GM23248 (cell line): ENCODE results near the gene DDRGK1. TPM values are rescaled to one million over a fixed set of nuclear protein-coding genes. Genes with fewer than 3 reads are reported as not detected.

Source experiments
- DNase-seq: peaks from one replicate; pipeline ENCODE4 v3.0.0-alpha.2; 2015
- H2AFZ ChIP-seq: fragments of 200-600 bp; sonication (generic); 2 replicates; pipeline ENCODE4 v1.6.1; 2016; ENCODE audit warnings: antibody characterized with exemption
- H3F3A ChIP-seq: fragments of 200-600 bp; sonication (generic); 2 replicates; pipeline ENCODE4 v1.6.1; 2016; ENCODE audit warnings: mild to moderate bottlenecking, antibody characterized with exemption, mixed run types; ENCODE audit not compliant: insufficient read depth
- H3K27ac ChIP-seq: fragments of 200-600 bp; sonication (generic); 2 replicates; pipeline ENCODE4 v1.5.1; 2016; ENCODE audit warnings: mild to moderate bottlenecking
- H3K27me3 ChIP-seq: fragments of 200-600 bp; sonication (generic); replicated peaks from 2 replicates; pipeline ENCODE4 v1.6.1; 2016; ENCODE audit warnings: mild to moderate bottlenecking; ENCODE audit not compliant: insufficient read depth
- H3K36me3 ChIP-seq: fragments of 200-600 bp; sonication (generic); 2 replicates; pipeline ENCODE4 v1.6.1; 2016; ENCODE audit warnings: low read depth, mild to moderate bottlenecking
- H3K4me1 ChIP-seq: fragments of 200-600 bp; sonication (generic); 2 replicates; pipeline ENCODE4 v1.6.1; 2016; ENCODE audit warnings: mild to moderate bottlenecking; ENCODE audit not compliant: insufficient read depth
- H3K4me2 ChIP-seq: fragments of 200-600 bp; sonication (generic); one replicate; pipeline ENCODE4 v1.6.1; 2016; ENCODE audit warnings: mild to moderate bottlenecking; ENCODE audit not compliant: unreplicated experiment
- H3K4me3 ChIP-seq: fragments of 200-600 bp; sonication (generic); 2 replicates; pipeline ENCODE4 v1.5.1; 2016; ENCODE audit warnings: mild to moderate bottlenecking
- H3K79me2 ChIP-seq: fragments of 200-600 bp; sonication (generic); 2 replicates; pipeline ENCODE4 v1.6.1; 2016; ENCODE audit warnings: mild to moderate bottlenecking; ENCODE audit not compliant: insufficient read depth
- H3K9ac ChIP-seq: fragments of 200-600 bp; sonication (generic); 2 replicates; pipeline ENCODE4 v1.6.1; 2016; ENCODE audit warnings: mild to moderate bottlenecking
- H3K9me2 ChIP-seq: fragments of 200-600 bp; sonication (generic); 2 replicates; pipeline ENCODE4 v1.6.1; 2016; ENCODE audit warnings: mixed run types, mild to moderate bottlenecking, moderate library complexity; ENCODE audit not compliant: insufficient read depth
- H3K9me3 ChIP-seq: fragments of 200-600 bp; sonication (generic); one replicate; pipeline ENCODE4 v1.6.1; 2017; ENCODE audit warnings: low read depth
- H4K20me1 ChIP-seq: fragments of 200-600 bp; sonication (generic); 2 replicates; pipeline ENCODE4 v1.6.0; 2016; ENCODE audit not compliant: insufficient read depth
- EZH2 ChIP-seq: fragments of 200-600 bp; sonication (generic); IDR thresholded peaks from 2 replicates; pipeline ENCODE4 v1.6.1; 2018; ENCODE audit warnings: antibody characterized with exemption, mild to moderate bottlenecking; ENCODE audit not compliant: insufficient read depth, poor library complexity, severe bottlenecking
- EZH2phosphoT487 ChIP-seq: fragments of 200-600 bp; sonication (generic); IDR thresholded peaks from 2 replicates; pipeline ENCODE4 v1.6.1; 2018; ENCODE audit warnings: antibody characterized with exemption, moderate library complexity, mild to moderate bottlenecking, low read depth; ENCODE audit not compliant: insufficient read depth
- WGBS, 2 experiments: methylation state at CpG; one replicate each; pipeline ENCODE4 v1.1.6; 2015 to 2017; ENCODE audit warnings: low lambda C conversion rate in 2 of 2, low coverage in 1 of 2; ENCODE audit errors: missing lambda C conversion rate in 2 of 2; 5-methylcytosine and 5-hydroxymethylcytosine counted together
- in situ Hi-C: fragments of 300-500 bp; cut with MboI; formaldehyde crosslinking; loops from 2 replicates; pipeline ENCODE4 v1.15.0; 2020
- polyA plus RNA-seq: library from polyadenylated mRNA; unstranded; fragments of >200 nt; fragmentation: Nextera tagmentation; extraction: Ambion mirVana; gene quantifications from 2 replicates; pipeline ENCODE4 v1.2.1, GENCODE V29; 2016
- total RNA-seq: library from RNA; depleted of rRNA; stranded (reverse); fragments of >200 nt; shearing (Covaris generic); gene quantifications from 2 replicates; pipeline ENCODE4 v1.2.3, GENCODE V29; 2014

The DDRGK1 gene
- total and polyA plus RNA-seq, 2 experiments from 2014 or later = 50.8 to 55.9 TPM

GRCh38 chr20:3237958-3238615 is 33.6 kb upstream of the DDRGK1 start:
- no peaks in the 10 kb centered on the region for H3K36me3 ChIP-seq
- no peaks in the 10 kb centered on the region for H3F3A ChIP-seq
- H3K4me2 ChIP-seq = peak overlapping the region; percentile 67
- peaks cover 8% of the 10 kb centered on the region; the same call in 1 of the 2 replicates for H3K27me3 ChIP-seq
- peak; percentile 66 for TF ChIP-seq EZH2
- no peak for TF ChIP-seq EZH2phosphoT487
- H3K27ac ChIP-seq = no peak overlapping the region
- in situ Hi-C loops = no loop called here
- peak overlapping the region; percentile 95 for H2AFZ ChIP-seq
- H3K9me3 ChIP-seq = no peaks in the 10 kb centered on the region
- H3K4me1 ChIP-seq = no peaks in the 10 kb centered on the region
- DNase-seq = no peak
- H3K4me3 ChIP-seq = peak overlapping the region; percentile 75
- no peaks in the 10 kb centered on the region for H3K9me2 ChIP-seq
- no peaks in the 10 kb centered on the region for H4K20me1 ChIP-seq
- no peaks in the 10 kb centered on the region for H3K79me2 ChIP-seq
- 5 to 8% methylated on average over 35 to 59 of the region's 59 CpGs for WGBS, 2 experiments
- H3K9ac ChIP-seq = peak overlapping the region; percentile 46; the same call in 1 of the 2 replicates

DNA sequence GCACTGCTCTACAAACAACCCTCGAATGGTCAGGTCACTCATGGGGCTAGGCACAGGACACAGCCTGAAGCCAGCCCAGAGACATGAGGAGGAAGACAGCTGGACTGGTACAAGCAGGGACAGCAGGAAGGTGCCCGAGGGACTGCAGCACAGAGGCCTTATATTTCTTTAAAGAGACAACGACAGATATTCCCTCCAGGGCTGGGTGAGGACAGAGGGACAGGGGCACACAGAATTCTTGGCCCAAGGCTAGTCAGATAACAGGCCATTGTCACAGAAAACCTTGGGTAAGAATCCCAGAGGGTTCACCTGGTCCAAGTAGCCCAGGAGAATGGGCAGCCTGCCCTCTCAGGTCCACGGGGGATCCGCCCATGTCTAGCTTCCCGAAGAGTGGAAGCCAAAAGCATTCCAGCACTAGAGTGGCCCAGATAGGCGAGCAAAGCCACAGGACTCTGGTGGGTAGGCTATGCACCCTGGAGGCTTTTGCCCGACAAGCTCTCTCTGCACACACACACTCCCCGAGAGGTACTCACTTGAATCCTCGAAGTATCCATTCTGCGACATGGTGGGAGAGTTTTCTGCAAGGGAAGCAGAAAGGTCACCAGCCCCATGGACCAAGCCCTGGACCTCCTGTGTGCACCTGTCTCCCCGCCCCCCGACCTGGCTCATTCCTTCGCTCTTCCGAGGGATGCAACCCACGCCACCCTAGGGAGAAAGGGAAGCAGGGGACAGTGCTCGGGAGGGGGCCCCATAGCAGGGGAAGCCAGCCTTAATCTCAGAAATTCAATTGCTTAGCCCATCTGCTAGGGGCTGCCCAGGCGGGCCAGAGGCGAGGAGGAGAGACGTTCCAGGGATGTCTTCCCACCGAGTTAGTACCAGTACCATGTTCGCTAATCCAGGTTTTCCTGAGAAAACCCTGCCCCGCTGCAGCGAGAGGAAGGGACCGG is 32.8 kb upstream of the DDRGK1 start:
- no peak overlapping the region for H3K9ac ChIP-seq
- no peaks in the 10 kb centered on the region for H3F3A ChIP-seq
- peak overlapping the region; percentile 95; the same call in 1 of the 2 replicates for H2AFZ ChIP-seq
- H3K27ac ChIP-seq = no peak overlapping the region
- no peaks in the 10 kb centered on the region for H3K4me1 ChIP-seq
- no peak overlapping the region for H3K4me3 ChIP-seq
- no peaks in the 10 kb centered on the region for H3K9me2 ChIP-seq
- H3K4me2 ChIP-seq = no peak overlapping the region
- TF ChIP-seq EZH2phosphoT487 (no peak), EZH2 (no peak)
- H3K27me3 ChIP-seq = peaks cover 8% of the 10 kb centered on the region; the same call in 1 of the 2 replicates
- in situ Hi-C loops = no loop called here
- H3K79me2 ChIP-seq = no peaks in the 10 kb centered on the region
- 60 to 61% methylated on average over 25 of the region's 25 CpGs for WGBS, 2 experiments
- no peak for DNase-seq
- H4K20me1 ChIP-seq = no peaks in the 10 kb centered on the region
- H3K9me3 ChIP-seq = no peaks in the 10 kb centered on the region
- no peaks in the 10 kb centered on the region for H3K36me3 ChIP-seq

DNA sequence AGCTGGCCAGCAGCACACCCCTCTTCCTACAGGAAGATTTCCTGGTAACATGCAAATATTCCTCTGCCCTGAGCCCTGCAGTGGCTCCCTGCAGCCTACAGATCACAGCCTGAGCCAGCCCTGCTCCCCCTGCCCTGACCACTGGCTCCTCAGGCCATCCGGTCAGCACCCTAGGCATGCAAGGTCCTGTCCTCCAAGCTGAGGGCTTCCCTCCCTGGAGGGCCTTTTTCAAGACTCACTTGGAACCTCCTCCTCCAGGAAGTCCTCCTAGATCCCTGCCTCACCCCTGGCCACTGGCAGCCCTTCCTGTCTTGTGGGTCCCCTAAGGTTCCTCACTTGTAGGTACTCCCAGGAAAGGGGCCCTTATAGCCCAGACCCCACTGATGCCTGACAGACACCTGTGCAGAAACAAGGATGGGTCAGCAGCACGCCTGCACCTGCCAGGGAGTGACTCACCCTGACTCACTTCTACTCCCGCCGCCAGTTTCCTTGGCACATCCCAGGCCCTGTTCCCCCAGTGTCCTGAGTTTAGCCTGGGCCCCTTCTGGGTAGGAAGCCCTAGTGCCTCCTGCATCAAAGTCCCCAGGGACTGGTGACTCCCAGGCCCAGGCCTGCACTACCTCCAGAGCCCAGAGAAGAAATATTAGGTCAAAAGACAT is 31.3 kb upstream of the DDRGK1 start:
- H3K79me2 ChIP-seq = no peaks in the 10 kb centered on the region
- TF ChIP-seq EZH2 (no peak), EZH2phosphoT487 (no peak)
- H3F3A ChIP-seq = no peaks in the 10 kb centered on the region
- H3K4me3 ChIP-seq = no peak overlapping the region
- DNase-seq = peak; percentile 58
- no peak overlapping the region for H3K27ac ChIP-seq
- 39 to 48% methylated on average over 4 of the region's 4 CpGs for WGBS, 2 experiments
- no peak overlapping the region for H3K9ac ChIP-seq
- in situ Hi-C loops = no loop called here
- no peaks in the 10 kb centered on the region for H4K20me1 ChIP-seq
- no peaks in the 10 kb centered on the region for H3K4me1 ChIP-seq
- H3K4me2 ChIP-seq = no peak overlapping the region
- no peak overlapping the region for H2AFZ ChIP-seq
- no peaks in the 10 kb centered on the region for H3K9me3 ChIP-seq
- no peaks in the 10 kb centered on the region for H3K36me3 ChIP-seq
- H3K9me2 ChIP-seq = no peaks in the 10 kb centered on the region
- peaks cover 8% of the 10 kb centered on the region; the same call in 1 of the 2 replicates for H3K27me3 ChIP-seq

DNA sequence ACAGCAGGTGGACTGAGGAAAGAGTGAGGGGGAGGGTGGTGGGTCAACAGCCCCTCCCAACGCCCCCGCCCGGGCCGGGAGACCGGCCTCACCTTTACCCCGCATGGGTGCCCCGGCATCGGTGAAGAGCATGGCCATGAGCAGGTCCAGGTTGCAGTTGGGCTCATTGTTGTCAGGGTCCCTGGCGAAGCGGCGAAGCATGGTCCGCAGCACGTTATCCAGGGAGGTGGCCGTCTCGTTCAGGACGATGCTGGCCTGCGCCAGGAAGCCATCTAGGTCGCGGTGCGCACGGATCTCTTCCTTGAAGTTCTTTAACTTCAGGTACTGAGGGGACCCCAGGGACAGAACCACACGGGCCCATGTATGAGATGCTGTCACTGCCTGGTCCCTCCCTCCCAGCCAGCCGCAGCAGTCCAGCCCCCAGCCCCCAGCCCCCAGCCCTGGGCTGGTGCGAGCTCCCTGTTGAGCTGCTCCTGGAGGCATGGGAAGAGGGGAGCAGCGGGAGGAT is 29.6 kb upstream of the DDRGK1 start:
- Histone ChIP-seq H3K27me3 (peaks cover 8% of the 10 kb centered on the region; the same call in 1 of the 2 replicates), H3K9me2 (no peaks in the 10 kb centered on the region), H3K4me1 (no peaks in the 10 kb centered on the region), H4K20me1 (no peaks in the 10 kb centered on the region), H3K4me3 (no peak overlapping the region), H3K27ac (no peak overlapping the region), H3K36me3 (no peaks in the 10 kb centered on the region), H3F3A (no peaks in the 10 kb centered on the region), H3K79me2 (no peaks in the 10 kb centered on the region), H3K9ac (no peak overlapping the region), H2AFZ (no peak overlapping the region), H3K4me2 (no peak overlapping the region), H3K9me3 (no peaks in the 10 kb centered on the region)
- 88 to 89% methylated on average over 22 to 24 of the region's 25 CpGs for WGBS, 2 experiments
- no peak for DNase-seq
- in situ Hi-C loops = no loop called here
- TF ChIP-seq EZH2 = no peak
- no peak for TF ChIP-seq EZH2phosphoT487
